ENCODE data around the gene CDHR3. TPM values are rescaled to one million over a fixed set of nuclear protein-coding genes. Genes with fewer than 3 reads are reported as not detected.

Gene CDHR3
- polyA plus RNA-seq, 10 donors, result 7.8 to 24.3 (median 14.0) TPM

GRCh38 chr7:106022193-106022821 lies 59.2 kb downstream of the CDHR3 start:
- DNase-seq, result no peak

GRCh38 chr7:106023369-106024322 lies 60.6 kb downstream of the CDHR3 start:
- no peak for DNase-seq

DNA sequence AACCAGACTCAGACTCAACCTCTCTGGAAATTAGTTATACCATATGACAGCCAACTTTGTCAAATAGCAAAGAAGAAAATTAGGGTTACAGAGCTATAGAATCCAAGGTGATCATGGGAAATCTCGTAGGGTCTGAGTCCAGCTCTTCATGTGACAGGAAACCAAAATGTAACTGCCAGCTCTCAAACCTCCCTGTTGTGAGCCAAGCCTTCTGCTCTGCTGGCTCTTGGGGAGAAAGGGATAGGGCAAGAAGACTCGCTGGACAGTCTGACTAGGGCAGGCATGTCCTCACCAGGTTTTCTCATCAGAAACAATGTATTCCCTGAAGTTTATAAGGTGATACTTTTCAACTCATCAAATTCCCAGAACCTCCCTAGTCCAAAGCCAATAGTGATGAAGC lies 63.0 kb downstream of the CDHR3 start:
- no peak for DNase-seq

DNA sequence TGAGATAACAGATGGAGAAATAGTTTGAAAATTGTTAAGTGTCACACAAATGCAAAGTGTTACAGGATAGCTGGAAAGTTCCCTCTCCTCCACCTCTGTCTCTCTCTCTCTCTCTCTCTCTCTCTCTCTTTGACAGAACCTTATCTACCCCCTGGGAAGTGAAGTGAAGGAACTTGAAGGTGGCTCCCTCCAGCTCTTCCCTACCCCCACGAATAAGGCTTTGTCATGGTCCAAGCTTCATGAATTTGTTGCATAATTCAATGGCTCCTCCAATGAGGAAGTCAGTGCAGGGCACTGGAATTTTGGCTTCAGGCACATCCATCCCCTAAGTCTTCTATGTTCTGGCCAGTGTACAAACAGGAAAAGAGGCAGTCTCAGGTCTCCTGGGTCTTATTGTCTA lies 66.4 kb downstream of the CDHR3 start:
- DNase-seq, result no peak

- no peak for DNase-seq
Measured at GRCh38 chr7:106029941-106030340, 66.9 kb downstream of the CDHR3 start.

GRCh38 chr7:106031300-106032035 lies 68.4 kb downstream of the CDHR3 start:
- peak; percentile 36 to 74 (median 61) for DNase-seq

DNA sequence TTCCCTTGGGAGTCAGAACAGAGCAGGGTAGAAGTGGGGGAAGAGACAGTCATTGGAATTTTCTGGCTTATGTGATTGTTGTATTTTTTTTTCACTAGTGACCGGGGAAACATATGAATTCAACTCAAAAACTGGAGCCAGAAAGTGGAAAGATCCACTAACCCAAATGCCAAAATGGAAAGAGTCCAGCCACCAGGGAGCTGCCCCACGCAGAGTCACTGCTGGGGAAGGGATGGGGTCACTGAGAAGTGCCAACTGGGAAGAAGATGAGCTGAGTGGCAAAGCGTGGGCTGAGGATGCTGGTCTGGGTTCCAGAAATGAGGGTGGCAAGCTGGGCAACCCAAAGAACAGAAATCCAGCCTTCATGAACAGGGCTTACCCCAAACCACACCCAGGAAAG lies 69.2 kb downstream of the CDHR3 start:
- DNase-seq, result no peak

- DNase-seq, result no peak
Measured at GRCh38 chr7:106033735-106034134, 70.7 kb downstream of the CDHR3 start.

DNA sequence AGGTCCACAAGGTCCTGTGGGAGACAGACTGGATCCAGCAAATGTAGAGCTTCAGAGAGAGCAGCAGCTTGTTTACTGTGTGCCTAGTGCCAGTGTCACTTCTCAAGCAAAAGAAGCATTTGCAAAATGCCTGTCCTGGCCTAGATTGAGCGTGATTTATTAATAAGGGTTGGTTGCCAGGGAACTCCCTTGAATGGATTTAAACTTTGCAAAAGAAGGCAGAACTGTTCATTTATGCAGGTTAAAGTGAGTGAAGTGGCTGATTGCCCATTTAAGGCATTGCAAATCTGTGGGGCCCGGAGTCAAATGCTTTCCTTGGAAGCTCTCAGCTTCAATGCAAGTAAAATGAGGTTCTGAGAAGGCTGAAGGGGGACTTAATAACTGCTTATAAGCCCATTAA lies 71.3 kb downstream of the CDHR3 start:
- no peak for DNase-seq

GRCh38 chr7:106035568-106035967 lies 72.5 kb downstream of the CDHR3 start:
- DNase-seq, result no peak

DNA sequence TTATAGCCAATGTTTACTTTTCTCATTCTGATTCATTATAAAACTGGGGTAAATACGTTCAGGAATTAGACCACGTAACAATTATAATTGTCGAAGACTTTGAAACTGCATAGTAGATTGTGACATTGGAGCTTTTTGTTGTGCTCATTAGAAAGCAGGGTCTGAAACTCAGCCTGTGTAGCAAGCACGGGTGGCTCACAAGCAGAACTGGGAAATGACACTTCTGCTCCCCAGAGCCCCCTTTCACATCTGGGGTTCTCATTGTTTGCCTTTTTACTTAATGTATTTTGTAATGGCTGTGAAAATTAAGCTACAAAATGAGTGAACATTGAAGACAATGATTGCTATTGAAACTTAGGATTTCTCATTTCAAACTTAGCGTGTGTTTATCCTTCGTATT lies 72.9 kb downstream of the CDHR3 start:
- DNase-seq, result no peak

DNA sequence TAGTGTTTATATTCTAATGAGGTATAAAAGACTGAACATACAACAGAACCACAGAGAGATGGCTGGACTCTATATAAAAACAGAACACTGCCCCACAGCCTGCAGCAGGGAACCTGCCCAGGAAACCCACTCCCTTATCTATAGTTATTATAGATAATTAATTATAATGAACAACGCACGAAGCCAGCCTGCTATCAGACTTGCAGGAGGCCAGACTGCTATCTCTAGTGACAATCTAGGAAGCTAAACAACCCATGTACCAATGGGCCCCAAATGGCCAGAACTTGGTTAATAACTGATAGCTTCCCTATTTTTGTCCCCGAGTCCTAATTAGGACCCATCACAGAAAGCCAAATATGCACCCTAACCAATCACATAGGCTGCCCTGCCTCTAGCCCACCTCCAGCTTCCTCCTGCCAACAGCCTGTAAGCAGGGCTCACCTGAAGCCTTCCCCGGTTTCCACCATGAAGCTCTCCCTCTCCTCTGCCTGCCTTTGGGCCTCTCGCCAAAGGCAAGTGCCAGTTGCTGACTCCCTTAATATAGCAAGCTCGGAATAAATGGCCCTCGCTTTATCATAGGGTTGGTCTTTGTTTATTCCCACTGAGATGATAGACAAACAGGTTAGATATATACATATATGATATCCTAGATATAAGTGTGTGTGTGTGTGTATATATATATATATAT lies 74.6 kb downstream of the CDHR3 start:
- DNase-seq, result no peak

- no peak for DNase-seq
Measured at GRCh38 chr7:106038289-106038688, 75.2 kb downstream of the CDHR3 start.

DNA sequence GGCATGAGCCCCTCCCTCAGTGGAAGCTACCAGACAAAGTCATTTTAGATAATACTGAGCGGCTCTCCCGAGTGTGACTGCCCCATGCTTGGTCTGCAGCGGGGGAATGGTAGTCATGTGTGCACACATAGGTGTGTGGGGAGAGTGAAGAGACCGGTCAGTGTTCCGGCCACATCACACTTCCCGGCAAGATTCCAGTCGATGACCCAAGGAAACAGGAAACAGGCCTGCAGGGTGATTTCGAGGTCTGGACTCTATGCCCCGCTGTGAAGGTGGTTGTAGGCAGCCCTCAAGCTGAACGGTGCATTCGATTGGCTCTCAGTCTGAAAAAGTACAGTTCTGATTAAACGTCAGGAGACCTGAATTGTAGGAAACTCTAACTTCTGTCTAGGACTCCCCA lies 75.9 kb downstream of the CDHR3 start:
- no peak for DNase-seq

DNA sequence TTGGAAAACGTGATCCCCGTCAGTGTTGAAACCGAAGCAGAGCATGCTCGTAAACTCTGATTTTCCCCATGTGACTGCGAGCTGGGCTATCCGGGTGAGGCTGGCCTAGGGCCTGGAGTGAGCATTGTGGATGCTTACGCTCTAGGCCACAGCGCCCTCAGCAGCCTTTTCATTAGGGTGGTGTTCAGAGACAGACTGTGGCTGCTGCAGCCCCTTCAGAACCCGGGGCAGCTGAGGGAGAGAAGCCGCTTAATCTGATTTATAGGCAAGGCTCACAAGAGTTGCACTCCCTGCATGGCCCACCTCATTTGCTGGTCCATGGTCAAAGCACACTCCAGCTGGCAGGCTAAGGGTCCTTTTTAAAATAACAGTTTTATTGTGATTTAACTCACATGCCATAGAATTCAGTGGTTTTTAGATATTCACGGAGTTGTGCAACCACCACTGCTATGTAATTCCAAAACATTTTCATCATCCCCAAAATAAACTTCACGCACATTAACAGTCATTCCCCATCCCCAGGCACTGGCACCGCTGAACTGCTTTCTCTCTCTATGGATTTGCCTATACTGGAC lies 76.5 kb downstream of the CDHR3 start:
- DNase-seq, result peak in 2 of 3 donors; percentile 48 to 61

- DNase-seq, result peak in 2 of 3 donors; percentile 30 to 48
Measured at GRCh38 chr7:106041140-106041717, 78.2 kb downstream of the CDHR3 start.

DNA sequence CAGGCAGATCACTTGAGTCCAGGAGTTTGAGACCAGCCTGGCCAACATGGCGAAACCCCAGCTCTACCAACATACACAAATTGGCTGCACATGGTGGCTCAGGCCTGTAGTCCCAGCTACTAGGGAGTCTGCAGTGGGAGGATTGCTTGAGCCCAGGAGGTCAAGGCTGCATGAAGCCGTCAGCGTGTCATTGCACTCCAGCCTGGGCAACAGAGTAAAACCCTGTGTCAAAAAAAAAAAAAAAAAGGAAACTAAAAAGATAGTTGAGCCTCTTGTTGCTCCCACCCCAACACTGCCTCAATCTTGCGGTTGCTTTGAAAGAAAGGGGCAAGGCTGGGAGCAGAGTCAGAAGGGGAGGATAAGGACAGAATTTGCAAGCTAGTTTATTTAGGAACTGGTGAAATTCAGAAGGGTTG lies 79.1 kb downstream of the CDHR3 start:
- DNase-seq, result no peak

DNA sequence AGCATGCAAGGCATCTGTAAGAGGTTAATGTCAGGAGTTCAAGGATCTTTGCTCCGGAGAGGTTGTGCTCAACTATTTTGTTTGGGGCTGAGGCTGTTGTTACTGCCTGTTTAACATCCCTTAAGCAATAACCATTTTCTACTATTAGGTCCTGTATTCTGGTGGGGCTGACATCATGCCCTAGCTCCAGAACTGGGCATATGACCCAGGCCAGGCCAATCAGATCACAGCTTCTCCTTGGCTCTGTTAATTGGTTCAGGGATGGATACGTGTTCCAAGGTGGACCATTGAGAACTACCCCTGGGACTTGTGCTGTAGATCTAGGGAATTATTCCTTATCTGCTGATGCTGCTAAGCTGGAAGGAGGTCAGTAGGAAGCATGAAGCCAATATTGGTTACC lies 82.1 kb downstream of the CDHR3 start:
- DNase-seq, result no peak

DNA sequence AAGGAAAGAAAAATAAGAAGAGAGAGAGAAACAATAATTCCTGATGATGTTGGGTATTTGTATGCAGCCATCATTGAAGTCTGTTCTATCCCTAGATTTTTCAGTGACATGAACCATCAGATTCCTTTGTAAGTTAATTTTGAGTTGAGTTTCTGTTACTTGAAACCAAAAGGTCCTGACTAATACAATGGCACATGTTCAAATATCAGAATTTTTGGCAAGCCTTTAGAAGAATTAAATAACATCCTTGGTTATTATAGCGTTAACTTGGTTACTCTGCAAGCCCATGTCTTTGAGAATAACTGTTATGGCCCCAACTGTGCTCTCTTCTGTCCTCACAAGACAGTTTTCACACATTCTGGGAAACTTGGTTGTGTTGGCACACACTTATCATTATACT lies 82.5 kb downstream of the CDHR3 start:
- DNase-seq, result no peak

DNA sequence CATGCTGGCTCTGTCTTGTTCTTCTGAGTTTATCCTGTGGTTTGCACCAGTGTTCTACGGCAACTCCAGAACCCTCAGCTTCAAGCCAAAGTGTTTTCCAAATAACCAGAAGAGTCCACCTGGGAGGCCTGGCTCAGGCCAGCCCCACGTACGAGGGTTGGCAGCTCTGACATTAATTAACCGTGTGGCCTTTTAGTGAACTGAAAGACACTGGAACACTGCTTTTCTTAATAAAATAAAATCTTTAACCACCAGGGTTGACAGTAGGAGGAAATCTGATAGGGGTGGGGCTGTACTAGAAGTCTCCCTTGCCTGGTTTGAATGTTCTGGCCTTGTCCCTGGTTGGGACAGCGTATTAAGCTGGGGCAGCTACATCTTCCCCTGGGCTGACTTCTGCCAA lies 84.1 kb downstream of the CDHR3 start:
- no peak for DNase-seq

Data from muscle of back (tissue), 11 donors.